ENCODE data around the gene EHD2.
"Not testable (repeated sequence)": the region's sequence is repeated elsewhere in the genome, so short reads cannot be mapped to it uniquely, and the experiment has no call there.

EHD2 gene

GRCh38 chr19:47713046-47714021, at the start of gene EHD2:
EHD2 (plus strand) TSS chr19:47713422; CDS start chr19:47716613, 3,191 bp downstream.
- DNase-seq (ENCODE audit: low spot score), result peak; percentile 51

GRCh38 chr19:47663435-47663910, 49.7 kb upstream of the EHD2 start:
- no peak for DNase-seq (ENCODE audit: low spot score)

GRCh38 chr19:47663911-47664771, 49.1 kb upstream of the EHD2 start:
- DNase-seq (ENCODE audit: low spot score), result no peak

GRCh38 chr19:47668556-47668955, 44.7 kb upstream of the EHD2 start:
- not testable (repeated sequence) for DNase-seq (ENCODE audit: low spot score)

GRCh38 chr19:47670736-47671135, 42.5 kb upstream of the EHD2 start:
- no peak for DNase-seq (ENCODE audit: low spot score)

- DNase-seq (ENCODE audit: low spot score), result no peak
Measured at GRCh38 chr19:47671499-47671898, 41.7 kb upstream of the EHD2 start.

- DNase-seq (ENCODE audit: low spot score), result no peak
Measured at GRCh38 chr19:47673426-47673825, 39.8 kb upstream of the EHD2 start.

- no peak for DNase-seq (ENCODE audit: low spot score)
Measured at GRCh38 chr19:47674548-47674947, 38.7 kb upstream of the EHD2 start.

GRCh38 chr19:47675271-47675670, 38.0 kb upstream of the EHD2 start:
- DNase-seq (ENCODE audit: low spot score), result no peak

GRCh38 chr19:47675859-47676258, 37.4 kb upstream of the EHD2 start:
- no peak for DNase-seq (ENCODE audit: low spot score)

- DNase-seq (ENCODE audit: low spot score), result no peak
Measured at GRCh38 chr19:47676811-47677210, 36.4 kb upstream of the EHD2 start.

- no peak for DNase-seq (ENCODE audit: low spot score)
Measured at GRCh38 chr19:47679251-47679900, 33.8 kb upstream of the EHD2 start.

- DNase-seq (ENCODE audit: low spot score), result no peak
Measured at GRCh38 chr19:47679922-47680857, 33.0 kb upstream of the EHD2 start.

GRCh38 chr19:47680858-47681332, 32.3 kb upstream of the EHD2 start:
- no peak for DNase-seq (ENCODE audit: low spot score)

GRCh38 chr19:47681388-47681787, 31.8 kb upstream of the EHD2 start:
- no peak for DNase-seq (ENCODE audit: low spot score)

- no peak for DNase-seq (ENCODE audit: low spot score)
Measured at GRCh38 chr19:47681936-47682335, 31.3 kb upstream of the EHD2 start.

GRCh38 chr19:47682939-47683338, 30.3 kb upstream of the EHD2 start:
- no peak for DNase-seq (ENCODE audit: low spot score)

GRCh38 chr19:47686679-47687450, 26.4 kb upstream of the EHD2 start:
- no peak for DNase-seq (ENCODE audit: low spot score)

GRCh38 chr19:47687906-47688305, 25.3 kb upstream of the EHD2 start:
- no peak for DNase-seq (ENCODE audit: low spot score)

- DNase-seq (ENCODE audit: low spot score), result no peak
Measured at GRCh38 chr19:47691090-47691489, 22.1 kb upstream of the EHD2 start.
